ENCODE measurements around the gene EXO1. TPM values are rescaled to one million over a fixed set of nuclear protein-coding genes. Genes with fewer than 3 reads are reported as not detected.

EXO1 gene
- total and polyA plus RNA-seq, 2 experiments from 2014 or later: 6.2 TPM

- peaks cover 38% of the 10 kb centered on the region for H3K4me1 ChIP-seq (ENCODE audit: insufficient read depth)
- in situ Hi-C loops (cut with MboI): no loop called here
- no peaks in the 10 kb centered on the region for H3K79me2 ChIP-seq (ENCODE audit: insufficient read depth)
- no peak overlapping the region for H2AFZ ChIP-seq
- H3K4me3 ChIP-seq: no peak overlapping the region
- no peaks in the 10 kb centered on the region for H3K9me2 ChIP-seq (ENCODE audit: insufficient read depth)
- H3K27me3 ChIP-seq (replicated peaks; ENCODE audit: insufficient read depth): no peaks in the 10 kb centered on the region
- no peak overlapping the region for H3K27ac ChIP-seq
- 72 to 78% methylated on average over 6 of the region's 6 CpGs for WGBS, 2 experiments (ENCODE audit: low coverage in 1 of 2, low lambda C conversion rate in 2 of 2, missing lambda C conversion rate in 2 of 2)
- H3K4me2 ChIP-seq (ENCODE audit: unreplicated experiment): no peak overlapping the region
- H3K36me3 ChIP-seq (ENCODE audit: low read depth): no peaks in the 10 kb centered on the region
- TF ChIP-seq EZH2 (IDR thresholded peaks at IDR 0.05; ENCODE audit: insufficient read depth, poor library complexity, severe bottlenecking) (no peak), EZH2phosphoT487 (IDR thresholded peaks at IDR 0.05; ENCODE audit: insufficient read depth, low read depth) (no peak)
- no peaks in the 10 kb centered on the region for H4K20me1 ChIP-seq (ENCODE audit: insufficient read depth)
- no peak overlapping the region for H3K9ac ChIP-seq
- no peaks in the 10 kb centered on the region for H3K9me3 ChIP-seq (ENCODE audit: low read depth)
- DNase-seq: no peak
- H3F3A ChIP-seq (ENCODE audit: insufficient read depth): peaks cover 28% of the 10 kb centered on the region
These were observed 7.8 kb upstream of the EXO1 start for GRCh38 chr1:241840164-241840563.

- WGBS, 2 experiments (ENCODE audit: low coverage in 1 of 2, low lambda C conversion rate in 2 of 2, missing lambda C conversion rate in 2 of 2): 74 to 80% methylated on average over 3 of the region's 3 CpGs
- Histone ChIP-seq H3K36me3 (ENCODE audit: low read depth) (no peaks in the 10 kb centered on the region), H4K20me1 (ENCODE audit: insufficient read depth) (no peaks in the 10 kb centered on the region), H3K4me1 (ENCODE audit: insufficient read depth) (peaks cover 38% of the 10 kb centered on the region), H3K79me2 (ENCODE audit: insufficient read depth) (no peaks in the 10 kb centered on the region), H3K27ac (peak overlapping the region; percentile 62; the same call in 1 of the 2 replicates), H3K4me3 (no peak overlapping the region), H3K27me3 (replicated peaks; ENCODE audit: insufficient read depth) (no peaks in the 10 kb centered on the region), H3K9me2 (ENCODE audit: insufficient read depth) (no peaks in the 10 kb centered on the region), H3F3A (ENCODE audit: insufficient read depth) (peaks cover 28% of the 10 kb centered on the region), H3K9me3 (ENCODE audit: low read depth) (no peaks in the 10 kb centered on the region), H2AFZ (no peak overlapping the region), H3K9ac (no peak overlapping the region), H3K4me2 (ENCODE audit: unreplicated experiment) (no peak overlapping the region)
- DNase-seq: no peak
- no peak for TF ChIP-seq EZH2 (IDR thresholded peaks at IDR 0.05; ENCODE audit: insufficient read depth, poor library complexity, severe bottlenecking)
- TF ChIP-seq EZH2phosphoT487 (IDR thresholded peaks at IDR 0.05; ENCODE audit: insufficient read depth, low read depth): no peak
- in situ Hi-C loops (cut with MboI): no loop called here
These were observed 6.3 kb upstream of the EXO1 start for GRCh38 chr1:241841691-241842090.

- H3K27ac ChIP-seq: peak overlapping the region; percentile 62
- peaks cover 28% of the 10 kb centered on the region for H3F3A ChIP-seq (ENCODE audit: insufficient read depth)
- no peaks in the 10 kb centered on the region for H3K27me3 ChIP-seq (replicated peaks; ENCODE audit: insufficient read depth)
- in situ Hi-C loops (cut with MboI): no loop called here
- no peaks in the 10 kb centered on the region for H4K20me1 ChIP-seq (ENCODE audit: insufficient read depth)
- H3K4me3 ChIP-seq: no peak overlapping the region
- H3K9me3 ChIP-seq (ENCODE audit: low read depth): no peaks in the 10 kb centered on the region
- peak overlapping the region; percentile 25; the same call in 1 of the 2 replicates for H3K9ac ChIP-seq
- WGBS, 2 experiments (ENCODE audit: low coverage in 1 of 2, low lambda C conversion rate in 2 of 2, missing lambda C conversion rate in 2 of 2): 91 to 95% methylated on average over 2 of the region's 2 CpGs
- peak overlapping the region; percentile 72 for H2AFZ ChIP-seq
- no peaks in the 10 kb centered on the region for H3K36me3 ChIP-seq (ENCODE audit: low read depth)
- no peaks in the 10 kb centered on the region for H3K9me2 ChIP-seq (ENCODE audit: insufficient read depth)
- H3K4me2 ChIP-seq (ENCODE audit: unreplicated experiment): peak overlapping the region; percentile 71
- no peaks in the 10 kb centered on the region for H3K79me2 ChIP-seq (ENCODE audit: insufficient read depth)
- peak; percentile 77 for DNase-seq
- peaks cover 36% of the 10 kb centered on the region for H3K4me1 ChIP-seq (ENCODE audit: insufficient read depth)
- TF ChIP-seq EZH2 (IDR thresholded peaks at IDR 0.05; ENCODE audit: insufficient read depth, poor library complexity, severe bottlenecking) (no peak), EZH2phosphoT487 (IDR thresholded peaks at IDR 0.05; ENCODE audit: insufficient read depth, low read depth) (no peak)
These were observed 5.4 kb upstream of the EXO1 start for GRCh38 chr1:241842565-241842964.

DNA sequence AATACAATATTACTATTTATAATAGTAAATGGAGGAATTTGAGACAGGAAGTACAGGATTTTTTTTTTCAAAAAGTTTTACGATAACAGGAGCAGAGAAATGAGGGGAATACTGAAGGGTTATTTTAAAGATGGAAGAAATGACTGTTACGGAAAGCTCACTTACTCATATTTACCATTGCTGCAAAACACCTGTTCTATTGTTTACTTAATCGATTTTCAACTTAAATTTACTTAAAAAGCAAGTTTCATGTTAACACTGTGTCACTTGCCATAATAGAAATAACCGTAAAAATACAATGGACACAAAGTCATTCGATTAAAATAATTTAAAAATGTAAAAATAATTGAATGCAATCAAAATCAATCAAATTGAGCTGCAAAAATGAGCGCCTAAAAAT, 3.4 kb upstream of the EXO1 start:
- Histone ChIP-seq H3K9ac (no peak overlapping the region), H3K79me2 (ENCODE audit: insufficient read depth) (peaks cover 15% of the 10 kb centered on the region), H3K4me2 (ENCODE audit: unreplicated experiment) (no peak overlapping the region), H3K4me1 (ENCODE audit: insufficient read depth) (peaks cover 28% of the 10 kb centered on the region), H3F3A (ENCODE audit: insufficient read depth) (peaks cover 21% of the 10 kb centered on the region), H3K27ac (no peak overlapping the region), H2AFZ (no peak overlapping the region), H3K4me3 (no peak overlapping the region), H3K9me3 (ENCODE audit: low read depth) (no peaks in the 10 kb centered on the region), H3K36me3 (ENCODE audit: low read depth) (no peaks in the 10 kb centered on the region), H3K9me2 (ENCODE audit: insufficient read depth) (no peaks in the 10 kb centered on the region), H4K20me1 (ENCODE audit: insufficient read depth) (no peaks in the 10 kb centered on the region), H3K27me3 (replicated peaks; ENCODE audit: insufficient read depth) (no peaks in the 10 kb centered on the region)
- no peak for TF ChIP-seq EZH2 (IDR thresholded peaks at IDR 0.05; ENCODE audit: insufficient read depth, poor library complexity, severe bottlenecking)
- no peak for TF ChIP-seq EZH2phosphoT487 (IDR thresholded peaks at IDR 0.05; ENCODE audit: insufficient read depth, low read depth)
- no peak for DNase-seq
- in situ Hi-C loops (cut with MboI): no loop called here
- WGBS, 2 experiments (ENCODE audit: low coverage in 1 of 2, low lambda C conversion rate in 2 of 2, missing lambda C conversion rate in 2 of 2): 80 to 87% methylated on average over 6 of the region's 6 CpGs

DNA sequence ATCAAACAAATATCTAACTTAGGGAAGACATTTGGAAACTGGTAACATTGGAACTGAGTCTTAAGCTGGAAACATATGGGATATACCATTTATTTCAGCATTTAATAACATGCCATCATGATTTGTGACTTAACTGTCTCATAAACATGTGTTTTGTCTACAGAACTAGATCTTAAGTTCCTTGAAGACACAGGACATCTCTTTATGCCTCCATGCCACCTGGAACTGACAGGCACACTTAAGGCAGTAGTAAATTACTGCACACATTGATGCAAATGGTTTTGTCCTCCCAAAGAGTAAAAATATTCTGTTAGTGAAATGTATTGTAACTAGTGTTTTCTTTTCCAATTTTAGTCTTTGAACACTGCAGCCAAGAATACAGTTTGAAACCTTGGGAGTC, 1.6 kb upstream of the EXO1 start:
- no peaks in the 10 kb centered on the region for H3K9me3 ChIP-seq (ENCODE audit: low read depth)
- H3K79me2 ChIP-seq (ENCODE audit: insufficient read depth): peaks cover 18% of the 10 kb centered on the region
- H3F3A ChIP-seq (ENCODE audit: insufficient read depth): peaks cover 21% of the 10 kb centered on the region
- peak overlapping the region; percentile 99; the same call in 1 of the 2 replicates for H2AFZ ChIP-seq
- no peak overlapping the region for H3K4me2 ChIP-seq (ENCODE audit: unreplicated experiment)
- no peak overlapping the region for H3K4me3 ChIP-seq
- H4K20me1 ChIP-seq (ENCODE audit: insufficient read depth): no peaks in the 10 kb centered on the region
- no peak overlapping the region for H3K27ac ChIP-seq
- H3K9ac ChIP-seq: no peak overlapping the region
- H3K9me2 ChIP-seq (ENCODE audit: insufficient read depth): no peaks in the 10 kb centered on the region
- no peaks in the 10 kb centered on the region for H3K27me3 ChIP-seq (replicated peaks; ENCODE audit: insufficient read depth)
- no peak for TF ChIP-seq EZH2 (IDR thresholded peaks at IDR 0.05; ENCODE audit: insufficient read depth, poor library complexity, severe bottlenecking)
- no peak for TF ChIP-seq EZH2phosphoT487 (IDR thresholded peaks at IDR 0.05; ENCODE audit: insufficient read depth, low read depth)
- peaks cover 28% of the 10 kb centered on the region for H3K4me1 ChIP-seq (ENCODE audit: insufficient read depth)
- no peaks in the 10 kb centered on the region for H3K36me3 ChIP-seq (ENCODE audit: low read depth)
- in situ Hi-C loops (cut with MboI): no loop called here
- no peak for DNase-seq

All from GM23248 (cell line).